Chondrocyte (in vitro differentiated cells): ENCODE data around the gene RASSF4. TPM values are rescaled to one million over a fixed set of nuclear protein-coding genes. Genes with fewer than 3 reads are reported as not detected.

Experiments used
- DNase-seq: peaks from one replicate; pipeline ENCODE4 v3.0.0; 2021; ENCODE audit warnings: mixed read lengths, low spot score
- H3K27ac Mint-ChIP-seq: one replicate; pipeline ENCODE4 v1.8.0; 2021; ENCODE audit warnings: mild to moderate bottlenecking, moderate library complexity, mixed read lengths; ENCODE audit not compliant: unreplicated experiment
- H3K27me3 Mint-ChIP-seq: 2 replicates; pipeline ENCODE4 v1.8.0; 2021; ENCODE audit warnings: low read depth, mixed read lengths
- H3K36me3 Mint-ChIP-seq: 2 replicates; pipeline ENCODE4 v1.8.0; 2021; ENCODE audit warnings: low read depth, mixed read lengths
- H3K4me1 Mint-ChIP-seq: 2 replicates; pipeline ENCODE4 v1.8.0; 2021; ENCODE audit warnings: low read depth, mild to moderate bottlenecking, mixed read lengths
- H3K4me3 Mint-ChIP-seq: one replicate; pipeline ENCODE4 v1.8.0; 2021; ENCODE audit warnings: mild to moderate bottlenecking, moderate library complexity, mixed read lengths; ENCODE audit not compliant: unreplicated experiment
- H3K9me3 Mint-ChIP-seq: 2 replicates; pipeline ENCODE4 v1.8.0; 2021; ENCODE audit warnings: low read depth, mixed read lengths
- total RNA-seq: library from RNA; stranded (reverse); gene quantifications from 3 replicates; pipeline ENCODE4 v1.2.1, GENCODE V29; 2021
- TF ChIP-seq, protein P1 (sequence below): fragments of 200-600 bp; sonication (generic); IDR thresholded peaks from 2 replicates; pipeline ENCODE4 v1.5.0; 2021; ENCODE audit warnings: antibody characterized with exemption, mild to moderate bottlenecking, moderate library complexity

RASSF4 gene
- total RNA-seq, 1 donor from 2014 or later: 37.8 TPM

GRCh38 chr10:44913350-44914081, 46.1 kb upstream of the RASSF4 start:
- H3K27ac Mint-ChIP-seq: peak overlapping the region; percentile 17
- H3K36me3 Mint-ChIP-seq: peaks cover 2% of the 10 kb centered on the region
- TF ChIP-seq, protein P1, sequence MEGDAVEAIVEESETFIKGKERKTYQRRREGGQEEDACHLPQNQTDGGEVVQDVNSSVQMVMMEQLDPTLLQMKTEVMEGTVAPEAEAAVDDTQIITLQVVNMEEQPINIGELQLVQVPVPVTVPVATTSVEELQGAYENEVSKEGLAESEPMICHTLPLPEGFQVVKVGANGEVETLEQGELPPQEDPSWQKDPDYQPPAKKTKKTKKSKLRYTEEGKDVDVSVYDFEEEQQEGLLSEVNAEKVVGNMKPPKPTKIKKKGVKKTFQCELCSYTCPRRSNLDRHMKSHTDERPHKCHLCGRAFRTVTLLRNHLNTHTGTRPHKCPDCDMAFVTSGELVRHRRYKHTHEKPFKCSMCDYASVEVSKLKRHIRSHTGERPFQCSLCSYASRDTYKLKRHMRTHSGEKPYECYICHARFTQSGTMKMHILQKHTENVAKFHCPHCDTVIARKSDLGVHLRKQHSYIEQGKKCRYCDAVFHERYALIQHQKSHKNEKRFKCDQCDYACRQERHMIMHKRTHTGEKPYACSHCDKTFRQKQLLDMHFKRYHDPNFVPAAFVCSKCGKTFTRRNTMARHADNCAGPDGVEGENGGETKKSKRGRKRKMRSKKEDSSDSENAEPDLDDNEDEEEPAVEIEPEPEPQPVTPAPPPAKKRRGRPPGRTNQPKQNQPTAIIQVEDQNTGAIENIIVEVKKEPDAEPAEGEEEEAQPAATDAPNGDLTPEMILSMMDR: no peak
- peaks cover 20% of the 10 kb centered on the region for H3K4me1 Mint-ChIP-seq
- H3K9me3 Mint-ChIP-seq: no peaks in the 10 kb centered on the region
- H3K4me3 Mint-ChIP-seq: no peak overlapping the region
- peaks cover 2% of the 10 kb centered on the region for H3K27me3 Mint-ChIP-seq
- no peak for DNase-seq

GRCh38 chr10:44914891-44915290, 44.7 kb upstream of the RASSF4 start:
- no peak for DNase-seq
- Mint-ChIP-seq H3K36me3 (peaks cover 2% of the 10 kb centered on the region), H3K27me3 (peaks cover 6% of the 10 kb centered on the region), H3K4me1 (peaks cover 17% of the 10 kb centered on the region), H3K4me3 (no peak overlapping the region), H3K9me3 (no peaks in the 10 kb centered on the region), H3K27ac (no peak overlapping the region)
- TF ChIP-seq, protein P1: no peak

DNA sequence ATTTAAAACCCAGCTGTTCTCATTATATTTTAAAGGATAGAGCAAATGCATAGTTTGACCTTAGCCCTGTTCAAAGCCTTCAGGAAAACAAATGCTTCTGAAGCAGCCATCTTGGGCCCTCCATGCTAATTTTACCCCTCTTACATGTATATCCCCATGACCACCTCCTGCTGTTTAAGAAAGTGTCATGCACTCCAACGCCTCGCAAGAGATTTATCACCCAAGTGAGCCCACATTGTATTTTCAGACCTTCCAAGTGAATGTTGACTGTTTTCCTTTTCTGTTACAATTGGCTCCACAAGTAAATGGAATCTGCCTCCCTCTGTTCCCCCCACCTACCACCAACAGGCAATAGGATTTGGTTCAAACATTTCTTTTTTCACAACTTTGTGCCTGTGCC, 43.2 kb upstream of the RASSF4 start:
- H3K36me3 Mint-ChIP-seq: peaks cover 2% of the 10 kb centered on the region
- peaks cover 9% of the 10 kb centered on the region for H3K4me1 Mint-ChIP-seq
- H3K9me3 Mint-ChIP-seq: no peaks in the 10 kb centered on the region
- no peak overlapping the region for H3K4me3 Mint-ChIP-seq
- H3K27ac Mint-ChIP-seq: no peak overlapping the region
- no peak for DNase-seq
- H3K27me3 Mint-ChIP-seq: peaks cover 8% of the 10 kb centered on the region
- TF ChIP-seq, protein P1: no peak

DNA sequence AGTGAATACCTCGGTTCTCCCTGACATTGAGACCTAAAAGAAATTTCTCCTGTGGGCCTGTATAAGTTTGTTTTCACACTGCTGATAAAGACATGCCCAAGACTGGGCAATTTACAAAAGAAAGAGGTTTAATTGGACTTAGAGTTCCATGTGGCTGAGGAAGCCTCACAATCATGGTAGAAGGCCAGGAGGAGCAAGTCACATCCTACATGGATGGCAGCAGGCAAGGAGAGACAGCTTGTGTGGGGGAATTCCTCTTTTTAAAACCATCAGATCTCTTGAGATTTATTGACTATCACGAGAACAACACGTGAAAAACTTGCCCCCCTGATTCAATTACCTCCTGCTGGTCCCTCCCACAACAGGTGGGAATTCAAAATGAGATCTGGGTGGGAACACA, 41.8 kb upstream of the RASSF4 start:
- H3K4me1 Mint-ChIP-seq: peaks cover 9% of the 10 kb centered on the region
- TF ChIP-seq, protein P1: no peak
- no peaks in the 10 kb centered on the region for H3K9me3 Mint-ChIP-seq
- no peak for DNase-seq
- H3K4me3 Mint-ChIP-seq: no peak overlapping the region
- H3K36me3 Mint-ChIP-seq: peaks cover 2% of the 10 kb centered on the region
- H3K27ac Mint-ChIP-seq: no peak overlapping the region
- peaks cover 8% of the 10 kb centered on the region for H3K27me3 Mint-ChIP-seq

GRCh38 chr10:44920252-44920651, 39.4 kb upstream of the RASSF4 start:
- TF ChIP-seq, protein P1: no peak
- Mint-ChIP-seq H3K4me3 (no peak overlapping the region), H3K27ac (no peak overlapping the region), H3K36me3 (peaks cover 4% of the 10 kb centered on the region), H3K4me1 (no peaks in the 10 kb centered on the region), H3K27me3 (peaks cover 8% of the 10 kb centered on the region), H3K9me3 (peaks cover 3% of the 10 kb centered on the region)
- no peak for DNase-seq
